Mucosa of descending colon (tissue), 3 donors: ENCODE results near the gene NRG3. TPM values are rescaled to one million over a fixed set of nuclear protein-coding genes. Genes with fewer than 3 reads are reported as not detected.

Source experiments
- ATAC-seq: fragments of 200-7000 bp; cut with Tn5 transposase; one replicate; pipeline ENCODE4 v1.9.1; 2020; ENCODE audit warnings: mild to moderate bottlenecking, moderate library complexity
- DNase-seq, 3 donors: peaks; one replicate each; pipeline ENCODE4 v3.0.0-alpha.2; 2020
- H3K36me3 ChIP-seq: fragments of 200-600 bp; one replicate; pipeline ENCODE4 v1.8.0; 2021; ENCODE audit warnings: low read depth, mild to moderate bottlenecking
- H3K4me1 ChIP-seq: fragments of 200-600 bp; one replicate; pipeline ENCODE4 v1.8.0; 2021; ENCODE audit warnings: low read depth, mild to moderate bottlenecking
- H3K4me3 ChIP-seq: fragments of 200-600 bp; one replicate; pipeline ENCODE4 v1.8.0; 2021; ENCODE audit warnings: mild to moderate bottlenecking
- H3K9me3 ChIP-seq: fragments of 200-600 bp; one replicate; pipeline ENCODE4 v1.8.0; 2021; ENCODE audit warnings: mild to moderate bottlenecking
- CTCF ChIP-seq: fragments of 200-600 bp; IDR thresholded peaks from one replicate; pipeline ENCODE4 v1.8.0; 2022; ENCODE audit warnings: antibody characterized with exemption, mild to moderate bottlenecking
- intact Hi-C, 2 donors: fragments of 100-400 bp; cut with DNase I in 1 of 2; cut with micrococcal nuclease in 1 of 2; formaldehyde crosslinking; loops; one replicate each; pipeline versions ENCODE4 v1.11.0 to v1.11.1; 2022; cut with DNase I, micrococcal nuclease
- total RNA-seq, 3 donors: library from RNA; stranded (reverse); fragmentation: NEBNext Ultra II Directional in 2 of 3; extraction: Animal tissue kit (Norgen Biotek cat#: 25700) in 2 of 3; gene quantifications; one replicate each; pipeline versions ENCODE4 v1.2.1 to v1.2.4, GENCODE V29; 2021 to 2023
- donor health status: DM: no; HTN: no; CAD: no; lungs with moderate emphysema.
- donor health status: DM: no; HTN: no; CAD: no.
- donor health status: DM: no; HTN: yes; CAD: no.

NRG3 gene
- total RNA-seq, 3 donors from 2014 or later: 0.12 to 0.73 (median 0.23) TPM

DNA sequence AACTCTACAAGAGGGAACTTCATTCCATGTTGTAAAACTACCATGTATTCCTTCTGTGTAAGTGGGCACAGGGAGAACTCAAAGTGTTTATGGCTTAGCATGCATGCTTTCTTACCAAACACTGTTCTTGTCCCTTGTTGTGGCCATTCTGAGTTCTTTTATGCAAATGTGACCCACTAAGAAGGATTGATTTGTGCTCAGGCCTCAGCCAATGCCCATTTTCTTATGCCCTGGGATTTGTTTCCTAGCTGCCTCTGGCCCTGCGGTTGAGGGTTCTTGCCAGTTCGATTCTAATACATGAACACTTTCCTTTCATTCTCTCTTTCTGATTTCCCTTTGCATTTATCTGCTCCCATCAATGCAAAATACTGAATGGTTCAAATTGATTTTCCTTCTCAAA lies 316.7 kb downstream of the NRG3 start:
- TF ChIP-seq CTCF: no peak
- no peak overlapping the region for H3K4me3 ChIP-seq
- no peaks in the 10 kb centered on the region for H3K9me3 ChIP-seq
- DNase-seq (no peak), ATAC-seq (no peak)
- intact Hi-C loops: no loop called here
- H3K4me1 ChIP-seq: no peaks in the 10 kb centered on the region
- H3K36me3 ChIP-seq: no peaks in the 10 kb centered on the region

GRCh38 chr10:82192665-82193064 lies 317.7 kb downstream of the NRG3 start:
- H3K9me3 ChIP-seq: no peaks in the 10 kb centered on the region
- no peak for TF ChIP-seq CTCF
- ATAC-seq (no peak), DNase-seq (no peak)
- H3K4me3 ChIP-seq: no peak overlapping the region
- no peaks in the 10 kb centered on the region for H3K36me3 ChIP-seq
- H3K4me1 ChIP-seq: no peaks in the 10 kb centered on the region
- intact Hi-C loops: no loop called here

- DNase-seq: no peak
- Histone ChIP-seq H3K9me3 (no peaks in the 10 kb centered on the region), H3K4me3 (no peak overlapping the region), H3K4me1 (no peaks in the 10 kb centered on the region), H3K36me3 (no peaks in the 10 kb centered on the region)
- no peak for TF ChIP-seq CTCF
- intact Hi-C loops: no loop called here
- ATAC-seq: no peak
These were observed 319.4 kb downstream of the NRG3 start for GRCh38 chr10:82194419-82194818.

- TF ChIP-seq CTCF: no peak
- Histone ChIP-seq H3K9me3 (no peaks in the 10 kb centered on the region), H3K4me3 (no peak overlapping the region), H3K4me1 (no peaks in the 10 kb centered on the region), H3K36me3 (no peaks in the 10 kb centered on the region)
- intact Hi-C loops: no loop called here
- no peak for ATAC-seq
- no peak for DNase-seq
These were observed 331.8 kb downstream of the NRG3 start for GRCh38 chr10:82206831-82207230.

DNA sequence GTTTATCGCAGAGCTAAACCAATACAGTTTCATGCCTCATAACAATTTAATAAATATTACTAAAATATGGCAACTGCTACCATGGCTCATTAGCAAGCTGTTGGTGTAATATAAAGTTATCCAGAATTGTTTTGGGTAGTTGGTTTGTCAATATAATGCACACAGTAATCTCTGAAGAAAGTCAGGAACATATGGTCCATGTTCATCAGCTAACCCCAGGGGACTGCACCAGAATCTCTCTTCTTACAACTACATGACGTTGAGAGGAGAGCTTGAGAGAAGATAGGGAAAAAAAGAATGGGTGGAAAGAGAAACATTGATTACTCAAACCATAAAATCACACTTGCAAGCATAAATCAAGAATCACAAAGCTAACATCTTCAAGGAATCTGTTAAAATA lies 333.7 kb downstream of the NRG3 start:
- no peak overlapping the region for H3K4me3 ChIP-seq
- DNase-seq (no peak), ATAC-seq (no peak)
- H3K9me3 ChIP-seq: no peaks in the 10 kb centered on the region
- no peaks in the 10 kb centered on the region for H3K36me3 ChIP-seq
- TF ChIP-seq CTCF: no peak
- intact Hi-C loops: no loop called here
- H3K4me1 ChIP-seq: no peaks in the 10 kb centered on the region

DNA sequence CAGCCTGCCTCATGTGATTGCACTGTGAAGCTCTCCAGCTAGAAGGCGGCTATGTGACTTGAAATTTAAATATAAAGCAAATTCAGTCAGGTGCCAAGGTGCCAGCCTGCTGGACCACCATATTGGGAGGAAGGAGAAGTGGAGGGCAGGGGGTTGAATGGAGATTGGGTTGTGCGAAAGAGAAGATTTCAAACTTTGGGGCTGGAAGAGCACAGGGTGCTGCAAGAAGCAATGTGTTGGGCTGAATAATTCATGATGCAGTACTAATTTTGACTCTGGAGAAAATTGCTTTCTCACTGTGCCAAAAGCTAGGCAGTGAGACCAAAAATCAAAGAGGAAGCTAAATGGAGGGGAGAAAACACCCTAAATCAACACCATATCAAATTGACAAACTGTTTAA lies 335.3 kb downstream of the NRG3 start:
- H3K4me1 ChIP-seq: no peaks in the 10 kb centered on the region
- ATAC-seq (no peak), DNase-seq (no peak)
- no peaks in the 10 kb centered on the region for H3K9me3 ChIP-seq
- intact Hi-C loops: no loop called here
- no peak overlapping the region for H3K4me3 ChIP-seq
- no peaks in the 10 kb centered on the region for H3K36me3 ChIP-seq
- TF ChIP-seq CTCF: no peak
